ENCODE results near the gene CAMTA1.
"Not testable (repeated sequence)": the region's sequence is repeated elsewhere in the genome, so short reads cannot be mapped to it uniquely, and the experiment has no call there.

CAMTA1 gene

GRCh38 chr1:7586031-7586941 lies 801.0 kb downstream of the CAMTA1 start:
- DNase-seq: no peak

GRCh38 chr1:7587108-7587772 lies 802.0 kb downstream of the CAMTA1 start:
- no peak for DNase-seq

GRCh38 chr1:7587773-7588456 lies 802.7 kb downstream of the CAMTA1 start:
- no peak for DNase-seq

GRCh38 chr1:7588457-7588827 lies 803.2 kb downstream of the CAMTA1 start:
- no peak for DNase-seq

GRCh38 chr1:7589080-7589735 lies 804.0 kb downstream of the CAMTA1 start:
- DNase-seq: no peak

GRCh38 chr1:7589774-7590425 lies 804.6 kb downstream of the CAMTA1 start:
- no peak for DNase-seq

GRCh38 chr1:7590426-7590790 lies 805.2 kb downstream of the CAMTA1 start:
- DNase-seq: no peak

- no peak for DNase-seq
Observed at GRCh38 chr1:7591565-7591964, 806.3 kb downstream of the CAMTA1 start.

GRCh38 chr1:7592120-7592798 lies 807.0 kb downstream of the CAMTA1 start:
- no peak for DNase-seq

- DNase-seq: no peak
Observed at GRCh38 chr1:7594002-7594713, 808.9 kb downstream of the CAMTA1 start.

- no peak for DNase-seq
Observed at GRCh38 chr1:7594714-7595295, 809.6 kb downstream of the CAMTA1 start.

- no peak for DNase-seq
Observed at GRCh38 chr1:7595336-7595735, 810.1 kb downstream of the CAMTA1 start.

GRCh38 chr1:7596126-7596965 lies 811.1 kb downstream of the CAMTA1 start:
- no peak for DNase-seq

- DNase-seq: not testable (repeated sequence)
Observed at GRCh38 chr1:7598058-7598457, 812.8 kb downstream of the CAMTA1 start.

- DNase-seq: not testable (repeated sequence)
Observed at GRCh38 chr1:7604906-7605305, 819.7 kb downstream of the CAMTA1 start.

- DNase-seq: no peak
Observed at GRCh38 chr1:7606096-7606495, 820.8 kb downstream of the CAMTA1 start.

- no peak for DNase-seq
Observed at GRCh38 chr1:7607097-7607496, 821.8 kb downstream of the CAMTA1 start.

GRCh38 chr1:7608628-7609305 lies 823.5 kb downstream of the CAMTA1 start:
- no peak for DNase-seq

Measured in suppressor macrophage (primary cell).